Posterior cingulate gyrus (tissue), 11 donors: ENCODE data around the gene NRCAM.
"Not testable (repeated sequence)": the region's sequence is repeated elsewhere in the genome, so short reads cannot be mapped to it uniquely, and the experiment has no call there.

Experiments
- DNase-seq, 10 donors: peaks; one replicate each; pipeline versions ENCODE4 v3.0.0 to v3.0.0-alpha.2; 2020 to 2021; ENCODE audit warnings: mixed read lengths in 3 of 10
- intact Hi-C: fragments of 100-400 bp; cut with DNase I; formaldehyde crosslinking; loops from one replicate; pipeline ENCODE4 v1.15.1; 2023

NRCAM gene

GRCh38 chr7:108360058-108360800 lies 96.0 kb downstream of the NRCAM start:
- DNase-seq: no peak
- intact Hi-C loops: no loop called here

- intact Hi-C loops: no loop called here
- DNase-seq: peak in 1 of 10 donors; percentile 47
Observed at GRCh38 chr7:108358553-108358952, 97.7 kb downstream of the NRCAM start.

- intact Hi-C loops: no loop called here
- DNase-seq: no peak
Observed at GRCh38 chr7:108351729-108352131, 104.5 kb downstream of the NRCAM start.

- intact Hi-C loops: no loop called here
- DNase-seq: no peak
Observed at GRCh38 chr7:108348913-108349312, 107.3 kb downstream of the NRCAM start.

GRCh38 chr7:108347616-108348015 lies 108.6 kb downstream of the NRCAM start:
- intact Hi-C loops: no loop called here
- no peak for DNase-seq

GRCh38 chr7:108345710-108346336 lies 110.4 kb downstream of the NRCAM start:
- intact Hi-C loops: no loop called here

GRCh38 chr7:108340856-108341411 lies 115.3 kb downstream of the NRCAM start:
- DNase-seq: no peak
- intact Hi-C loops: no loop called here

More at GRCh38 chr7:108345710-108346336, 110.4 kb downstream of the NRCAM start:
- peak in 2 of 10 donors; percentile 16 to 82 for DNase-seq

- DNase-seq, intact Hi-C loops: not testable (repeated sequence)
Observed at GRCh38 chr7:108340406-108340805, 115.8 kb downstream of the NRCAM start.

GRCh38 chr7:108335269-108335918 lies 120.8 kb downstream of the NRCAM start:
- intact Hi-C loops: no loop called here
- peak in 3 of 10 donors; percentile 21 to 70 (median 25) for DNase-seq

- no peak for DNase-seq
- intact Hi-C loops: no loop called here
Observed at GRCh38 chr7:108332937-108333336, 123.3 kb downstream of the NRCAM start.

- intact Hi-C loops: no loop called here
- no peak for DNase-seq
Observed at GRCh38 chr7:108331971-108332370, 124.3 kb downstream of the NRCAM start.

- DNase-seq: no peak
- intact Hi-C loops: no loop called here
Observed at GRCh38 chr7:108330227-108330626, 126.0 kb downstream of the NRCAM start.

GRCh38 chr7:108329514-108329913 lies 126.7 kb downstream of the NRCAM start:
- DNase-seq: no peak
- intact Hi-C loops: no loop called here

- DNase-seq: no peak
- intact Hi-C loops: no loop called here
Observed at GRCh38 chr7:108328174-108328651, 128.0 kb downstream of the NRCAM start.

- DNase-seq: no peak
- intact Hi-C loops: no loop called here
Observed at GRCh38 chr7:108327353-108327752, 128.9 kb downstream of the NRCAM start.

- DNase-seq: no peak
- intact Hi-C loops: no loop called here
Observed at GRCh38 chr7:108326938-108327337, 129.3 kb downstream of the NRCAM start.

- intact Hi-C loops: no loop called here
- no peak for DNase-seq
Observed at GRCh38 chr7:108324053-108325038, 131.9 kb downstream of the NRCAM start.

- intact Hi-C loops: no loop called here
- no peak for DNase-seq
Observed at GRCh38 chr7:108322925-108323832, 133.1 kb downstream of the NRCAM start.

- DNase-seq: no peak
- intact Hi-C loops: no loop called here
Observed at GRCh38 chr7:108322046-108322445, 134.2 kb downstream of the NRCAM start.
